Cardiac muscle cell (in vitro differentiated cells and primary cell): ENCODE data around the gene PKHD1. TPM values are rescaled to one million over a fixed set of nuclear protein-coding genes. Genes with fewer than 3 reads are reported as not detected.

Experiments used
- DNase-seq, 2 donors: peaks; one replicate each; pipeline versions ENCODE4 v3.0.0 to v3.0.0-alpha.2; 2010 to 2017; ENCODE audit warnings: low read depth in 1 of 2, low spot score in 1 of 2
- H3K27ac ChIP-seq: fragments of 200-600 bp; sonication (generic); 2 replicates; pipeline ENCODE4 v1.5.1; 2016
- H3K27me3 ChIP-seq: fragments of 200-600 bp; sonication (generic); 2 replicates; pipeline ENCODE4 v1.6.0; 2016; ENCODE audit warnings: control low read depth
- H3K36me3 ChIP-seq: fragments of 200-600 bp; sonication (generic); 2 replicates; pipeline ENCODE4 v1.5.1; 2016; ENCODE audit warnings: control low read depth
- H3K4me1 ChIP-seq: fragments of 200-600 bp; sonication (generic); 2 replicates; pipeline ENCODE4 v1.8.1; 2017; ENCODE audit warnings: low read depth, mild to moderate bottlenecking, mixed run types
- H3K4me3 ChIP-seq: fragments of 200-600 bp; sonication (generic); 2 replicates; pipeline ENCODE4 v1.5.1; 2016; ENCODE audit warnings: mild to moderate bottlenecking
- H3K9me3 ChIP-seq: fragments of 200-600 bp; sonication (generic); 2 replicates; pipeline ENCODE4 v1.5.1; 2017; ENCODE audit warnings: low read depth, mild to moderate bottlenecking, control low read depth
- polyA plus RNA-seq: library from polyadenylated mRNA; unstranded; fragments of >200 nt; fragmentation: Nextera tagmentation; extraction: Ambion mirVana; gene quantifications from 2 replicates; pipeline ENCODE4 v1.2.1, GENCODE V29; 2016
- total RNA-seq: library from RNA; depleted of rRNA; stranded (reverse); fragments of >200 nt; gene quantifications from 2 replicates; pipeline ENCODE4 v1.2.3, GENCODE V29; 2016
- TF ChIP-seq, protein P1 (sequence below): IDR thresholded peaks from 2 replicates; pipeline ENCODE4 v1.5.1; 2012; ENCODE audit warnings: low read depth, mild to moderate bottlenecking, low read length

The PKHD1 gene
- total and polyA plus RNA-seq, 2 experiments from 2014 or later: not detected

DNA sequence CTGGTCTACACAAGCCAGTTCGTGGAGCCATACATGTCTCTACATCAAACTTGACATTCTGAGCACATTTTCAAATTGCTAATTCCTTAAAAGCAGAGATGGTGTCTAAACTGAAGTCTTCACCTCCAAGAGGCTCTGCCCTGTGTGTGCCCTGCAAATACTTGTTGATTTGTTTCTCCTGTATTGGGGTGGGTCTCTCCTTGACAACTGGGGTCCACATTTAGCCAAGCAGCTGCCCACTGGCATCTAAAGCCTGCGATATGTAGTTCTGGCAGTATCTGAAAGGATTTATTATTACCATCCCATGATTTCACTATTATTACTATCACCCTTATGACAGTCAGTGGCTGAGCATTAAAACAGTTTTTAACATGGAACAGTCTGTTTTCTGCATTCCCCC is 45.9 kb upstream of the PKHD1 start:
- no peak overlapping the region for H3K4me3 ChIP-seq
- TF ChIP-seq, protein P1, sequence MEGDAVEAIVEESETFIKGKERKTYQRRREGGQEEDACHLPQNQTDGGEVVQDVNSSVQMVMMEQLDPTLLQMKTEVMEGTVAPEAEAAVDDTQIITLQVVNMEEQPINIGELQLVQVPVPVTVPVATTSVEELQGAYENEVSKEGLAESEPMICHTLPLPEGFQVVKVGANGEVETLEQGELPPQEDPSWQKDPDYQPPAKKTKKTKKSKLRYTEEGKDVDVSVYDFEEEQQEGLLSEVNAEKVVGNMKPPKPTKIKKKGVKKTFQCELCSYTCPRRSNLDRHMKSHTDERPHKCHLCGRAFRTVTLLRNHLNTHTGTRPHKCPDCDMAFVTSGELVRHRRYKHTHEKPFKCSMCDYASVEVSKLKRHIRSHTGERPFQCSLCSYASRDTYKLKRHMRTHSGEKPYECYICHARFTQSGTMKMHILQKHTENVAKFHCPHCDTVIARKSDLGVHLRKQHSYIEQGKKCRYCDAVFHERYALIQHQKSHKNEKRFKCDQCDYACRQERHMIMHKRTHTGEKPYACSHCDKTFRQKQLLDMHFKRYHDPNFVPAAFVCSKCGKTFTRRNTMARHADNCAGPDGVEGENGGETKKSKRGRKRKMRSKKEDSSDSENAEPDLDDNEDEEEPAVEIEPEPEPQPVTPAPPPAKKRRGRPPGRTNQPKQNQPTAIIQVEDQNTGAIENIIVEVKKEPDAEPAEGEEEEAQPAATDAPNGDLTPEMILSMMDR: no peak
- H3K9me3 ChIP-seq: no peaks in the 10 kb centered on the region
- no peaks in the 10 kb centered on the region for H3K27me3 ChIP-seq
- no peaks in the 10 kb centered on the region for H3K36me3 ChIP-seq
- no peak for DNase-seq
- H3K4me1 ChIP-seq: no peaks in the 10 kb centered on the region
- no peak overlapping the region for H3K27ac ChIP-seq

DNA sequence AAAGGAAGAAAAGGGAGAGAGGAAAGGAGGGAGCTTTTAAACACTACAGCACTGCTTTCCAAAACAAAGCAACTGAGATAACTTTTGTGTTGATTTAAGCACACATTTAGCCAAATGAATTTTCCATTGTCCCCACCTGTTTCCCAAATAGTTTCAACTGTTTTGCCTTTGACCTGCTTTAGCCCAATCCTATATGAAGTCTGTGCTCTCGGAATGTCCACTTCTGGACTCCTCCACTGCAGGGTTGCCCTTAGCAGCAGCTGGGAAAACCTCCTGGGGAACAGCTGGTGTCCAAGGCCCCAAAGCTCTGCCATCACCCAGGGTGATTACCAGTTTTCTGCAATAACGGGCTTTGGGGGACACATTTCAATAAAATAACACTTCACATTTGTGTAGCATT is 44.9 kb upstream of the PKHD1 start:
- Histone ChIP-seq H3K4me1 (no peaks in the 10 kb centered on the region), H3K27me3 (no peaks in the 10 kb centered on the region), H3K36me3 (no peaks in the 10 kb centered on the region), H3K4me3 (no peak overlapping the region), H3K9me3 (no peaks in the 10 kb centered on the region), H3K27ac (no peak overlapping the region)
- DNase-seq: no peak
- TF ChIP-seq, protein P1: no peak

DNA sequence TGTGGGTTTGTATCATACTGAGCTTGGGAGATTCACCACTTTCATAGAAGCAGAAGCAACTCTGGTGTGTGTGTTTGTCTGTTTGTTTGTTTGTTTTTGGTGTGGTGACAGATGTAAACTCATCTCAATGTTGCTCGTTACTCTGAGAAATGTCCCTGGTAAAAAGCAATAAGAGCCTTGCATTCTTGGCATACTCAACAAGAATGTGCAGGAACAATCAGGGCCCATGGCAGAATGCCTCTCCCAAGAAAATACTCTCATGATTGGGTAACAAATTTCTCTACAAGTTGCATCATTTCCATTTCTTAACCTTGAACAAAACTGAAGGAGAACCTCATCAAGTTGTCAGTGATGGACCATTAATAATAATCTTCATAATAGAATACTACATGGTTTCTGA is 43.0 kb upstream of the PKHD1 start:
- DNase-seq: no peak
- H3K4me1 ChIP-seq: no peaks in the 10 kb centered on the region
- TF ChIP-seq, protein P1: no peak
- no peaks in the 10 kb centered on the region for H3K9me3 ChIP-seq
- no peak overlapping the region for H3K27ac ChIP-seq
- H3K36me3 ChIP-seq: no peaks in the 10 kb centered on the region
- no peak overlapping the region for H3K4me3 ChIP-seq
- no peaks in the 10 kb centered on the region for H3K27me3 ChIP-seq

DNA sequence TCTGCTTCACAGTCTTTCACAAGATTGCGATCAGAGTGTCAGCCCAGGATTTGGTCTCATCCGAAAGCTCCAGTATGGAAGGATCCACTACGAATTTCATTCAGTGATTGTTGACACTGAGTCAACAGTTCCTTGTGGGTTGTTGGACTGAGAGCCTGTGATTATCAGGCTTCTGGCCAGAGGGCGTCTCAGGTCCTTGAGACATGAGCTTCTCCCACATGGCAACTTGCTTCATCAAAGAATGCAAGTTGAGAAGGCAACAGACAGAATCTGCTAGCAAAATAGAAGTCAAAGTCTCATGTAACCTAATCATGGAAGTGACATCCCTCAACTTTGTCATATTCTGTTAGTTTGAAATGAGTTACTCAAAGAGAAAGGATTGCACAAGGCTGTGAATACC is 40.5 kb upstream of the PKHD1 start:
- no peak for DNase-seq
- H3K27me3 ChIP-seq: no peaks in the 10 kb centered on the region
- H3K4me1 ChIP-seq: no peaks in the 10 kb centered on the region
- H3K36me3 ChIP-seq: no peaks in the 10 kb centered on the region
- H3K4me3 ChIP-seq: no peak overlapping the region
- no peak overlapping the region for H3K27ac ChIP-seq
- no peaks in the 10 kb centered on the region for H3K9me3 ChIP-seq
- TF ChIP-seq, protein P1: no peak

DNA sequence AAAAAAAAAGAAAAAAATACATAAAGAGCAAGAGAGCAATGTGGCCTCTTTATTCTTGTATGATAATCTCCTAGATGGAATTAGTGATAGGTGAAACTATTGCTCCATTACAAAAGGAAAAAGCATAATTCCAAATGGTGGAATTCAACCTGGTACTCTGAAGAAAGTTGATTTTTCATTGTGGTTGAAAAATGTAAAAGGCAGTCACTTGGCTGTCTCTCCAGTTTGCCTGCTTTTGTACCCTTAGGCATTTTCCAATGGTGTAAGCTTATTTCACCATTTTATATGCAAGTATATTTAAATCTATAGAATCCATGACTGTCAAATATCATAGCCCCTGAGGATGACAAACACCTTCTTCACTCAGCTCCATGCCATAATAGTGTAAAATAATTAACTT is 38.8 kb upstream of the PKHD1 start:
- Histone ChIP-seq H3K27me3 (no peaks in the 10 kb centered on the region), H3K27ac (no peak overlapping the region), H3K4me1 (no peaks in the 10 kb centered on the region), H3K4me3 (no peak overlapping the region), H3K9me3 (no peaks in the 10 kb centered on the region), H3K36me3 (no peaks in the 10 kb centered on the region)
- TF ChIP-seq, protein P1: no peak
- no peak for DNase-seq

DNA sequence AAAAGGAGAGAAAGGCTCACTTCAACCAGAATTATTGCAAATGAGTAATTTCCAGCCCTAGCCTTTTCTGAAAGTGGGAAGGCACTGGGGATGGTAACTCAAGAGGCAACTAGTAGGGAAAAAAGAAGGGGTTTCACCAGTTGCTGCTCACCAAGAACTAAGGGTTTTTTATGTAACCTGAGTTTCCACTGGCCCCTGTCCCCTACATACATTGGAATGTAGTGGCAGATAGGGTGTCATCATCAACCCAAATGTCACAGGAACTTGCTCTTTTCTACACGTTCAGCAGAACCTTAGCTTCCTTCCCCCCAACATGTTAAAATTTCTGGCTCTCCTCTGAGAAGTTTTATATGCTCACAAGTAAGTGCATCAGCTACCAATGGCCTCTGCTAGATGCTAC is 38.2 kb upstream of the PKHD1 start:
- Histone ChIP-seq H3K27me3 (no peaks in the 10 kb centered on the region), H3K4me3 (no peak overlapping the region), H3K27ac (no peak overlapping the region), H3K36me3 (no peaks in the 10 kb centered on the region), H3K4me1 (no peaks in the 10 kb centered on the region), H3K9me3 (no peaks in the 10 kb centered on the region)
- no peak for DNase-seq
- TF ChIP-seq, protein P1: no peak
